SKM-1 treated with dmso at 0.1 percent for 144 hours (cell line): Measurements from ENCODE around the gene TP53BP2.
"Not testable (repeated sequence)": the region's sequence is repeated elsewhere in the genome, so short reads cannot be mapped to it uniquely, and the experiment has no call there.

ENCODE experiments used
- DNase-seq: peaks from one replicate; lab custom pipeline; 2025; ENCODE audit not compliant: unreplicated experiment; lab: John Stamatoyannopoulos, UW

The TP53BP2 gene

DNA sequence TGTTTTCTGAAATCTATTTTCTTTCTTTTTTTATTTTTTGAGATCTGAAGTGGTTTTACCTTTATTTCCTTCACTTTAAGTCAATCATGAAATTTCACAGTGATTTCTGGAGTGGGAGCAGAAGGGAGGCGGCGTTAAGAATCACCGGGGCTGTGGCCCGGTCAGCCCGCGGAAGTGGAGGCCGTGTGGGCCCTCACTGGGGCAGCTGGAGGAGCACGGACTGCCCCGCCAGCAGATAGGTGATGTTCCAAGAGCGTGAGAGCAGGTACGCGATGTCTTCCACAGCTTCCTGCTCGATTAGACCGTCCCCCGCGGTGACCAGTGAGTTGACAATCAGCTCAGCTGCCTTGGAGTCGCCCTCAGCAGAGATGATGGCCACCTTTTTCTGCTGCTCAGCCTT is 10.6 kb upstream of the TP53BP2 start:
- DNase-seq = no peak

DNA sequence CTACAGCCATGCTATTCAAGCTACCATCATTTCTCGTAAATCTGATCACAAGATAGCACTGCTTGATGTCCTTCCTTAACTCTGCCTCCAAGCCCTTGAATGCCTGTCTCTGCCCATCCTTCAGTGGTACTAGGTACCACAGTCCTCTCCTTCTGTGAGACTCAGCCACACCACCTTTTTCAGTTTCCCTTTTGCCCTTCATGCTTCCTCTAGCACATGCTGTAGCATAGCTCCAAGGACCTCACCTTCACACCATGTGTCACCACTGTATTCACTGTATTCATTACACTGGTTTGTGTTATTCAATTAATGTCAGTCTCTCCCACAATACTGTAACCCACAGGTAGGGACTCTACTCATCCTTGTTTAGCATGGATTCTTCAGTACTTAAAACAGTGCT is 8.0 kb upstream of the TP53BP2 start:
- no peak for DNase-seq

- DNase-seq = no peak
These were observed 7.5 kb upstream of the TP53BP2 start for GRCh38 chr1:223853275-223853674.

DNA sequence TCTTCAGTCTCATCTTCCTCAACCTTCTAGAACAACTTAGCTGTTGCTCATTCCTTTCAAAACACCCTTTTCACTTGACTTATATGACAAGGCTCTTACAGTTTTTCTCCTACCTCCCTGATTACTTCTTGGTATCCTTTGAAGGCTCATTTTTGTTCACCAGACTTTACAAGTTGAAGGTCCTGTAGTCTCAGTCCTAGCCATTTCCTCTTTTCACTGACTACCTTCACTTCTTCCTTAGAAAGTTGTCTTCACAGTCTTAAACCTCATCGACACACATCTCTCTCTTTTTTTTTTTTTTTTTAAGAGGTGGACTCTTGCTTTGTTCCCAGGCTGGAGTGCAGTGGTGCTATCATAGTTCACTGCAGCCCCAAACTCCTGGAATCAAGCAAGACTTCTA is 6.6 kb upstream of the TP53BP2 start:
- DNase-seq = peak; percentile 35

GRCh38 chr1:223849352-223850254 is 3.9 kb upstream of the TP53BP2 start:
- no peak for DNase-seq

DNA sequence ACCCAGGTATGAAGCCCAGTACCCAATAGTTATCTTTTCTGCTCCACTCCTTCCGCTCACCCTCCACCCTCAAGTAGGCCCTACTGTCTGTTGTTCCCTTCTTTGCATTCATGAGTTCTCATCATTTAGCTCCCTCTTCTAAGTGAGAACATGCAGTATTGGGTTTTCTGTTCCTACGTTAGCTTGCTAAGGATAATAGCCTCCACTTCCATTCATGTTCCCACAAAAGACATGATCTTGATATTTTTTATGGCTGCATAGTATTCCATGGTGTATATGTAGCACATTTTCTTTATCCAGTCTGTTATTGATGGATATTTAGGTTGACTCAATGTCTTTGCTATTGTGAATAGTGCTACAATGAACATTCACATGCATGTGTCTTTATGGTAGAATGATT is 2.8 kb upstream of the TP53BP2 start:
- no peak for DNase-seq

DNA sequence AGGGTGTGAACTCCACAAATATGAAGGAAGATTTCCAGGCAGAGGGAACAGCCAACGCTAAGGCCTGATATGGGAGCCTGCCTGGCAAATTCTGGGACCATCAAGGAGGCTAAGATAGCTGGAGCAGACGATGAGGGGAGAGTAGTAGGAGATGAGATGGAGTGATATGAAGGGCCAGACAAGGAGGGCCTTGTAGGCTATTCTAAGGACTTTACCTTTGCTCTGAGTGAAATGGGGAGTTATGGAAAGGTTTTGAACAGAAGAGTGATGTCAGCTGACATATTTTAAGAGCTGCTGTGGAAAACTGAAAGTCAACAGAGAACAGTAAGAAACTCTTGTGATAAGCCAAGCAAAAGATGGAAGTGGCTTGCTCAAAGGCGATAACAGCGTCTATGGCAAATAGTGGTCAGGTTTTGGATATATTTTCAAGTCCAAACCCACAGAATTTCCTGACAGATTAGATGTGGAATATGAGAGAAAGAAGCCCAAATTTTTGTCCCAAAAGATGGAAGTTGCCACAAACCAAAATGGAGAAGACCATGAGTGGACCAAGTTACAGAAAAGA is 2.1 kb upstream of the TP53BP2 start:
- DNase-seq = no peak

DNA sequence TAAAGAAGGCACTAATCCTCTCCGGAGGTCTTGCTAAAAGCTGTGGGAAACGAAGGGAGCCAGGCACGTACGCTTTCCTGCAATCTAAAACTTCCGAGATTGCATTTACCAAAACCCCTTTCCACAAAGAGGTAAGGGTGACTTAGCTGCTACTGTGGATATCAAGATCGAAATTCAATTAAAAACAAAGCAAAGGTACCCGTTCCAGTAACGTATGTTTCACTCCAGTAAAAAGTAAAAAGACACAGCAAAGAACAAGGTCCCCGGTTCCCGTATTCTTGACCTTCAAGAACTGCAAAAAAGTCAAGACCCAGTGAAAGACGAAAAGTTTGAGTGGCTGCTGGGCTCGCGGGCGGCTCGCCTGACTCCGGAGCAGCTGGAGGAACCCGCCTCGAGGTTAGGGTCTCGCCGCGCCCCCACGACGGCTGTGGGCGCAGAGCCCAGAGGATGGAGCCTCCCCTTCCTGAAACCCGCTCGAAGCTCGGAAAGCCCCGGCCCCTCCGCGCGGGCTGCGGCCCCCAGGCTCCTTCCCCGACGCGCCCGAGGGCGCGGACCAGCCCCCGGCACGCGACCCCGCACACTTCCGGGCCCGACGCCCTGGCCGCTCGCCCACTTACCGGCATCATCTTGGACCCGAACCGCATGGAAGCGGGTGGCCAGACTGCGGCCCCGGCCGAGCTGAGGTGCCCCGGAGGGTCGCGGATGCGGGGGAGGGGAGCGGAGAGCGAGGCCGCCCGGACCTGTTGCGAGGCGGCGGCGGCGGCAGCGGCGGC is 524 bp downstream of the TP53BP2 start:
- DNase-seq = no peak

- no peak for DNase-seq
These were observed 1.0 kb downstream of the TP53BP2 start for GRCh38 chr1:223844787-223845036.

GRCh38 chr1:223843934-223844786 is 1.6 kb downstream of the TP53BP2 start:
- no peak for DNase-seq

DNA sequence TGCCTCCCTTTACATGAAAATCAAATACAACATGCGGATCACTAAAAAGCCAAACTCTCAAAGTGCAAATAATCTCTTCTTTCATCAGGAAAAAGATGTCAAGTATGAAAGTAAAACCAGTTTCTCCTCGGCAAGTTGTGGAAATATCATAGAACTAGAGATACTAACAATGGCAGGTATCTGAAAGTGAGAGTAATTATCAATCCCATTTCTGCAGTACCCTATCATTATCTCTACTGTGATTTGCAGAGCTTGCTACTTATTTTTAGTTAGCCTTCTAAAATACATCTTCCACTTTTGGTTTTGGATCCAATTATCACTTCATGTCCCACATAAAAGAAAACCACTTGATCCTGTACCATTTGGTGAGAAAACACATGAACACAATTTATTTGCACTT is 3.0 kb downstream of the TP53BP2 start:
- no peak for DNase-seq

GRCh38 chr1:223841977-223842623 is 3.6 kb downstream of the TP53BP2 start:
- DNase-seq = not testable (repeated sequence)

DNA sequence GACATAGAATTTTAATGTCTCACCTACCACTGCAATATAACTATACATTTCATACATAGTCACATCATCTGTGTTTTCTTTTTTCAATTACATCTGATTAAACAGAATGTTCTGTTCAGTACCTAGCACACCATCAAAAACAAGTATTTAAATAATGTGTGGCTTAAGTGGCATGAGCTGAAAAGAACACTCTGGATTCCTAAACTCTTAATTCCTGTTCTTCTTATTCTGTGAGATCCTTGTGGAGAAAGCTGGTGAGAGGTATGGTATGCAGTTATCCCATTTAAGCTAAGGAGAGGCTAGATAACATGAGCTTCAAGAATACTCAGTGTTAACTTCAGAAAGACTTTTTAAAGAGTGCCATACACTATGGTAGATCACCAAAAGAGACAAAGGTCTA is 5.5 kb downstream of the TP53BP2 start:
- no peak for DNase-seq

- DNase-seq = no peak
These were observed 7.5 kb downstream of the TP53BP2 start for GRCh38 chr1:223838125-223838854.

DNA sequence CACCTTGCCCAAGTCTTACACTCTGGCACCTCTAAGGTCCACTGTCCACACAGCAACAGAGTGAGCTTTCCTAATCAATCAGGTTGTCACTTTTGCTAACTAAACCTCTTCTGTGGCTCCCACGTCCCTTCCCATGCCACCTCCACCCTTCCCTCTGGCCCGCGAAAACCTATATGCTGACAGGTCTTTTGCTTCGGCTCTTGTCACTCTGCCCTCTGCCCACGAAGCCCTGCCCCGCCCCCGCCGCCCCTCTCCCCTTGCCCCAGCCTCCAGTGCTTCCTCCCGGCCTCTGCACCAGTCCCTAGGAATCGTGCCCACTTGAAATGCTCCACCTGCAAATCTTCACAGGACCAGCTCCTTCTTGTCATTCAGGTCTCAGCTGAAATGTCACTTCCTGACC is 8.1 kb downstream of the TP53BP2 start:
- DNase-seq = no peak

- DNase-seq = no peak
These were observed 8.5 kb downstream of the TP53BP2 start for GRCh38 chr1:223837206-223837605.

GRCh38 chr1:223836586-223836985 is 9.2 kb downstream of the TP53BP2 start:
- no peak for DNase-seq

- peak; percentile 77 for DNase-seq
These were observed 10.0 kb downstream of the TP53BP2 start for GRCh38 chr1:223835754-223836153.

- no peak for DNase-seq
These were observed 11.0 kb downstream of the TP53BP2 start for GRCh38 chr1:223834660-223835263.

- DNase-seq = no peak
These were observed 11.8 kb downstream of the TP53BP2 start for GRCh38 chr1:223833948-223834347.
